ENCODE results near the gene TANK. TPM values are rescaled to one million over a fixed set of nuclear protein-coding genes. Genes with fewer than 3 reads are reported as not detected.

TANK gene
- total and polyA plus RNA-seq, 2 of the 13 experiments (the other 11 are each of a cell fraction or from before 2014, with no cell fraction given), result 66.9 to 96.1 TPM

GRCh38 chr2:161115205-161115604, 45.0 kb upstream of the TANK start:
- ChIA-PET POLR2A (no interaction called here), CTCF (ENCODE audit: low intra/inter-chr PET ratio, low total read pairs) (no interaction called here)
- in situ Hi-C loops (cut with HindIII; ENCODE audit: extremely low pct_ligation_motif_present, low pct_unique_long_range_greater_than_20kb), result no loop called here
- DNase-seq (ENCODE audit: low spot score), result no peak
- Histone ChIP-seq H3K79me2 (ENCODE audit: insufficient read depth, low read length) (no peaks in the 10 kb centered on the region), H3K27me3 (ENCODE audit: control insufficient read depth in 1 of 2, insufficient read depth in 2 of 2, low read length in 2 of 2) (no peaks in the 10 kb centered on the region), H3K9ac (ENCODE audit: insufficient read depth, low read depth, low read length) (no peak overlapping the region), H3K27ac (ENCODE audit: extremely low read length, insufficient read depth, low read length) (peak overlapping the region; percentile 1), H3K4me1 (ENCODE audit: insufficient read depth, low read length) (peaks cover 34% of the 10 kb centered on the region), H3K4me3 (replicated peaks in 1 of 3; ENCODE audit: insufficient read depth in 1 of 3, low read depth in 2 of 3, low read length in 3 of 3) (no peak overlapping the region), H4K20me1 (ENCODE audit: insufficient read depth, low read length) (no peaks in the 10 kb centered on the region), H3K36me3 (replicated peaks in 1 of 2; ENCODE audit: control insufficient read depth in 1 of 2, insufficient read depth in 2 of 2, low read length in 2 of 2) (no peaks in the 10 kb centered on the region), H2AFZ (ENCODE audit: low read length) (no peak overlapping the region), H3K4me2 (ENCODE audit: low read depth, low read length) (peak overlapping the region; percentile 53; the same call in 1 of the 2 replicates), H3K9me3 (ENCODE audit: low read length) (no peaks in the 10 kb centered on the region)
- peak; percentile 27; the same call in 2 of the 3 replicates for ATAC-seq
- WGBS (ENCODE audit: low lambda C conversion rate), result 96% methylated on average over 2 of the region's 2 CpGs
- intact Hi-C loops (cut with micrococcal nuclease; ENCODE audit: unreplicated experiment), result loop anchor here (1.0 kb wide), 1 partner anchor 45 kb away; the partner anchor contains the start of gene TANK
- FAIRE-seq, result no peak
- BruUV-seq (replicated peaks), result no TSS peak
- TF ChIP-seq CREM (IDR thresholded peaks at IDR 0.05) (no peak), CREM (CRISPR knock-in tag; IDR thresholded peaks at IDR 0.05) (no peak), NONO (IDR thresholded peaks at IDR 0.05) (no peak), NONO (CRISPR knock-in tag; conservative IDR thresholded peaks at IDR 0.05) (0 out of 2 replicates have a peak, but pooled peaks have one; percentile 44), ZNF784 (CRISPR knock-in tag; IDR thresholded peaks at IDR 0.05; ENCODE audit: borderline replicate concordance) (0 out of 2 replicates have a peak, but pooled peaks have one; percentile 11), ZBTB49 (CRISPR knock-in tag; IDR thresholded peaks at IDR 0.05; ENCODE audit: borderline replicate concordance) (no peak), ZFP36L1 (CRISPR knock-in tag; IDR thresholded peaks at IDR 0.05) (no peak), MAFF (IDR thresholded peaks at IDR 0.05; ENCODE audit: low read depth, low read length) (peak; percentile 28; the same call in 1 of the 2 replicates), NCOA1 (CRISPR knock-in tag; IDR thresholded peaks at IDR 0.05) (no peak), ADNP (CRISPR knock-in tag; IDR thresholded peaks at IDR 0.05) (no peak), ZNF317 (CRISPR knock-in tag; IDR thresholded peaks at IDR 0.05) (no peak), MAFK (conservative IDR thresholded peaks at IDR 0.05 in 1 of 2, IDR thresholded peaks at IDR 0.05 in 1 of 2; ENCODE audit: low read length in 2 of 2) (peak; percentile 6 to 50; a peak in 1 of 4 replicates), HMGXB3 (CRISPR knock-in tag; IDR thresholded peaks at IDR 0.05; ENCODE audit: borderline replicate concordance) (no peak), ARID2 (CRISPR knock-in tag; IDR thresholded peaks at IDR 0.05; ENCODE audit: borderline replicate concordance) (no peak)
- TF ChIP-seq, protein P1, sequence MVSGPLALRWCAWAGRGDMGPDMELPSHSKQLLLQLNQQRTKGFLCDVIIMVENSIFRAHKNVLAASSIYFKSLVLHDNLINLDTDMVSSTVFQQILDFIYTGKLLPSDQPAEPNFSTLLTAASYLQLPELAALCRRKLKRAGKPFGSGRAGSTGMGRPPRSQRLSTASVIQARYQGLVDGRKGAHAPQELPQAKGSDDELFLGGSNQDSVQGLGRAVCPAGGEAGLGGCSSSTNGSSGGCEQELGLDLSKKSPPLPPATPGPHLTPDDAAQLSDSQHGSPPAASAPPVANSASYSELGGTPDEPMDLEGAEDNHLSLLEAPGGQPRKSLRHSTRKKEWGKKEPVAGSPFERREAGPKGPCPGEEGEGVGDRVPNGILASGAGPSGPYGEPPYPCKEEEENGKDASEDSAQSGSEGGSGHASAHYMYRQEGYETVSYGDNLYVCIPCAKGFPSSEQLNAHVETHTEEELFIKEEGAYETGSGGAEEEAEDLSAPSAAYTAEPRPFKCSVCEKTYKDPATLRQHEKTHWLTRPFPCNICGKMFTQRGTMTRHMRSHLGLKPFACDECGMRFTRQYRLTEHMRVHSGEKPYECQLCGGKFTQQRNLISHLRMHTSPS (CRISPR knock-in tag; IDR thresholded peaks at IDR 0.05; ENCODE audit: low read depth), result no peak

Measured in HepG2 (cell line).